Liver (tissue), 9 donors: Measurements from ENCODE around the gene SLC24A4. TPM values are rescaled to one million over a fixed set of nuclear protein-coding genes. Genes with fewer than 3 reads are reported as not detected.

ENCODE experiments used
- DNase-seq: peaks from one replicate; pipeline ENCODE4 v3.0.0-alpha.2; 2017; ENCODE audit warnings: low spot score
- H3K27ac ChIP-seq, 2 donors: one replicate each; pipeline ENCODE4 v1.7.0; 2013; ENCODE audit warnings: inconsistent platforms in 2 of 2, low read length in 2 of 2, control low read depth in 1 of 2, low read depth in 1 of 2, mild to moderate bottlenecking in 1 of 2
- H3K27me3 ChIP-seq, 4 donors: one replicate each; pipeline versions ENCODE4 v1.6.1 to v1.7.0; 2013; ENCODE audit warnings: low read length in 3 of 4, inconsistent platforms in 1 of 4, mild to moderate bottlenecking in 1 of 4, moderate library complexity in 1 of 4; ENCODE audit not compliant: control insufficient read depth in 4 of 4, insufficient read depth in 4 of 4
- H3K36me3 ChIP-seq, 4 donors: one replicate each; pipeline versions ENCODE4 v1.6.1 to v1.7.0; 2013; ENCODE audit warnings: low read length in 3 of 4, mild to moderate bottlenecking in 3 of 4, low read depth in 1 of 4, moderate library complexity in 1 of 4; ENCODE audit not compliant: control insufficient read depth in 4 of 4, insufficient read depth in 3 of 4
- H3K4me1 ChIP-seq, 4 donors: one replicate each; pipeline versions ENCODE4 v1.6.1 to v1.7.0; 2013; ENCODE audit warnings: low read length in 3 of 4, mild to moderate bottlenecking in 3 of 4, moderate library complexity in 1 of 4; ENCODE audit not compliant: control insufficient read depth in 4 of 4, insufficient read depth in 4 of 4
- H3K4me3 ChIP-seq, 3 donors: one replicate each; pipeline versions ENCODE4 v1.6.1 to v1.7.0; 2013; ENCODE audit warnings: low read length in 3 of 3, control low read depth in 1 of 3, low read depth in 1 of 3, mild to moderate bottlenecking in 1 of 3
- H3K9ac ChIP-seq, 2 donors: one replicate each; pipeline ENCODE4 v1.7.0; 2013; ENCODE audit warnings: low read length in 2 of 2, mild to moderate bottlenecking in 2 of 2, moderate library complexity in 2 of 2, control low read depth in 1 of 2, low read depth in 1 of 2
- H3K9me3 ChIP-seq, 4 donors: one replicate each; pipeline versions ENCODE4 v1.6.1 to v1.7.0; 2013; ENCODE audit warnings: low read length in 3 of 4; ENCODE audit not compliant: control insufficient read depth in 4 of 4
- CTCF ChIP-seq: fragments of 150-350 bp; IDR thresholded peaks from 2 replicates; pipeline ENCODE4 v1.5.1; 2017; ENCODE audit warnings: improper control_type of control experiment, low read depth, low read length; ENCODE audit not compliant: missing input control
- EGR1 ChIP-seq, 2 donors: IDR thresholded peaks; 2 replicates each; pipeline ENCODE4 v1.6.1; 2016 to 2018; ENCODE audit warnings: antibody characterized with exemption in 2 of 2, low read depth in 2 of 2
- GABPA ChIP-seq, 2 donors: IDR thresholded peaks in 1 of 2; conservative IDR thresholded peaks in 1 of 2; 2 replicates each; pipeline ENCODE4 v1.6.1; 2016; ENCODE audit warnings: antibody characterized with exemption in 2 of 2, mild to moderate bottlenecking in 1 of 2, moderate library complexity in 1 of 2
- JUND ChIP-seq, 2 donors: IDR thresholded peaks; 2 replicates each; pipeline ENCODE4 v1.6.1; 2016; ENCODE audit warnings: antibody characterized with exemption in 2 of 2
- NR2F2 ChIP-seq: IDR thresholded peaks from 2 replicates; pipeline ENCODE4 v1.6.1; 2016; ENCODE audit warnings: antibody characterized with exemption
- RXRA ChIP-seq, 2 donors: IDR thresholded peaks; 2 replicates each; pipeline ENCODE4 v1.6.1; 2017 to 2018; ENCODE audit warnings: antibody characterized with exemption in 2 of 2, mild to moderate bottlenecking in 1 of 2
- WGBS: extraction: QIAGEN DNeasy Blood & Tissue Kit; methylation state at CpG from one replicate; pipeline ENCODE4 v1.1.7; 2013; 5-methylcytosine and 5-hydroxymethylcytosine counted together
- polyA plus RNA-seq, 2 donors: library from polyadenylated mRNA; stranded (reverse) in 1 of 2; unstranded in 1 of 2; fragments of 200-250 nt in 1 of 2; fragments of >200 nt in 1 of 2; fragmentation: Nextera tagmentation in 1 of 2; extraction: Ambion mirVana in 1 of 2; gene quantifications; one replicate each; pipeline versions ENCODE4 v1.2.1 to v1.2.3, GENCODE V29; 2013 to 2015
- total RNA-seq, 2 donors: library from RNA; depleted of rRNA; stranded (reverse); fragments of >200 nt; gene quantifications; one replicate each; pipeline ENCODE4 v1.2.3, GENCODE V29; 2014
- TF ChIP-seq, protein P1 (sequence below): IDR thresholded peaks from 2 replicates; pipeline ENCODE4 v1.6.1; 2016; ENCODE audit warnings: antibody characterized with exemption
- TF ChIP-seq, protein P2 (sequence below): IDR thresholded peaks from 2 replicates; pipeline ENCODE4 v1.6.1; 2016; ENCODE audit warnings: antibody characterized with exemption
- donor health status: healthy.
- donor health status: healthy.
- donor health status: healthy.
- donor health status: healthy.
- donor health status: healthy.

SLC24A4 gene
- total and polyA plus RNA-seq, 4 donors: 0.06 to 0.23 (median 0.12) TPM

DNA sequence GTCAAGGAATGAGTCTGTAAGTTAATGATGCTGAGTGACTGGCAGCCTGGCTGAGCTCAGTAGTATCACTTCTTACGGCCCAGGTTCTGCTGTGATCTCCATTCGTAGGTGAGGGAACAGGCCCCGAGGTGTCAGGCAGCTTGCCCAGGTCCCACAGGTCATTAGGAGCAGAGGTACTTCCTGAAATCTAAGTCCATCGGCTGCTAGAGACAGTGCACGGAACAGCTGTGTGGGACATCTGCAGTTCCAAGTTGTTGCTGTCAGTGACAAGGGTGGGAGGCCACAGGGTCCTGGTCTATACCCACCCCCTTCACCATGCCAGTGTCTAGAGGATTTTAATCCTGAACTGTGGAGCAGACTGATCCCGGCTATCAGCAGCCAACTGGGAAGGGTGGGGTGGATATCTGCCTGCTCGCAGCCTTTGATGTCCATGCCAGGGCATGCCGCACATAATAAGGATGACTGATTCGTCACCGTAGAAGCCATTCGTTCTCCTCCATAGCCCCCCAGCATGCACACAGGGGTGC lies 108.3 kb downstream of the SLC24A4 start:
- Histone ChIP-seq H3K9ac (no peak overlapping the region), H3K4me1 (no peaks in the 10 kb centered on the region), H3K9me3 (no peaks in the 10 kb centered on the region), H3K36me3 (no peaks in the 10 kb centered on the region), H3K27ac (no peak overlapping the region), H3K27me3 (no peaks in the 10 kb centered on the region), H3K4me3 (no peak overlapping the region)
- 70% methylated on average over 11 of the region's 11 CpGs for WGBS
- TF ChIP-seq NR2F2: no peak
- TF ChIP-seq EGR1 (IDR thresholded peaks at IDR 0.05; ENCODE audit: low read depth in 2 of 2): no peak
- TF ChIP-seq RXRA (IDR thresholded peaks at IDR 0.05): no peak
- TF ChIP-seq CTCF: no peak
- TF ChIP-seq, protein P1, sequence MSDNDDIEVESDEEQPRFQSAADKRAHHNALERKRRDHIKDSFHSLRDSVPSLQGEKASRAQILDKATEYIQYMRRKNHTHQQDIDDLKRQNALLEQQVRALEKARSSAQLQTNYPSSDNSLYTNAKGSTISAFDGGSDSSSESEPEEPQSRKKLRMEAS: no peak
- no peak for TF ChIP-seq GABPA (IDR thresholded peaks at IDR 0.05 in 1 of 2, conservative IDR thresholded peaks at IDR 0.05 in 1 of 2)
- no peak for DNase-seq

- Histone ChIP-seq H3K4me3 (no peak overlapping the region), H3K9ac (no peak overlapping the region), H3K9me3 (no peaks in the 10 kb centered on the region), H3K27me3 (no peaks in the 10 kb centered on the region), H3K4me1 (no peaks in the 10 kb centered on the region), H3K27ac (no peak overlapping the region), H3K36me3 (no peaks in the 10 kb centered on the region)
- DNase-seq: no peak
- TF ChIP-seq NR2F2: no peak
- WGBS: 93% methylated on average over 2 of the region's 2 CpGs
These were observed 110.4 kb downstream of the SLC24A4 start for GRCh38 chr14:92433407-92433806.

DNA sequence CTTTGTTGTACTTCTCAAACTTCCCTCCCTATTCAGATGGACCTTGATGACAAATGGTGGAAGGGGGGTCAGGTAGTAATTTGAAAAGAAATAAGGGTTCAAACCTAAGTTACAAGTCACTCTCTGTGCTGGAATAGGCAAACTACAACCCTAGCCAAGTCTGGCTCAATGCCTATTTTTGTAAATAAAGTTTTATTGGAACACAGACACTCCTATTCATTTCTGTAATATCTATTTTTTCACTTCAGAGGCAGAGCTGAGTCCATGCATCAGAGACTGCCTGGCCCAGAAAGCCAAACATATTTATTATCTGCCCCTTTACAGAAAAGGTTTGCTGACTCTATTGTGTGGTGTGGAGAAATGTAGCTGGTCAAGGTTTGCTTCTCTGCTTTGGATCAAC lies 112.2 kb downstream of the SLC24A4 start:
- H3K9ac ChIP-seq: no peak overlapping the region
- no peaks in the 10 kb centered on the region for H3K4me1 ChIP-seq
- no peak for TF ChIP-seq JUND (IDR thresholded peaks at IDR 0.05)
- TF ChIP-seq, protein P2, sequence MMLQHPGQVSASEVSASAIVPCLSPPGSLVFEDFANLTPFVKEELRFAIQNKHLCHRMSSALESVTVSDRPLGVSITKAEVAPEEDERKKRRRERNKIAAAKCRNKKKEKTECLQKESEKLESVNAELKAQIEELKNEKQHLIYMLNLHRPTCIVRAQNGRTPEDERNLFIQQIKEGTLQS: no peak
- TF ChIP-seq EGR1 (IDR thresholded peaks at IDR 0.05; ENCODE audit: low read depth in 2 of 2): no peak
- no peak for TF ChIP-seq CTCF
- H3K9me3 ChIP-seq: no peaks in the 10 kb centered on the region
- no peak overlapping the region for H3K27ac ChIP-seq
- no peak overlapping the region for H3K4me3 ChIP-seq
- H3K27me3 ChIP-seq: no peaks in the 10 kb centered on the region
- H3K36me3 ChIP-seq: no peaks in the 10 kb centered on the region
- DNase-seq: no peak
